Uterus (tissue), 4 donors: ENCODE results near the gene GNA12. TPM values are rescaled to one million over a fixed set of nuclear protein-coding genes. Genes with fewer than 3 reads are reported as not detected.

Source experiments
- DNase-seq, 2 donors: peaks; one replicate each; pipeline ENCODE4 v3.0.0-alpha.2; 2019 to 2020
- H3K27ac ChIP-seq, 2 donors: fragments of 200-600 bp; sonication (generic); 1 replicate in 1 of 2; 2 replicates in 1 of 2; pipeline ENCODE4 v1.5.1; 2016 to 2018
- H3K27me3 ChIP-seq, 2 donors: fragments of 200-600 bp; sonication (generic); one replicate each; pipeline ENCODE4 v1.5.1; 2018 to 2019; ENCODE audit warnings: control low read depth in 1 of 2
- H3K36me3 ChIP-seq, 2 donors: fragments of 200-600 bp; sonication (generic); one replicate each; pipeline ENCODE4 v1.5.1; 2019; ENCODE audit warnings: control low read depth in 1 of 2
- H3K4me1 ChIP-seq, 2 donors: fragments of 200-600 bp; sonication (generic); one replicate each; pipeline ENCODE4 v1.5.1; 2018 to 2019; ENCODE audit warnings: control low read depth in 1 of 2
- H3K4me3 ChIP-seq, 2 donors: fragments of 200-600 bp; sonication (generic); 1 replicate in 1 of 2; 2 replicates in 1 of 2; pipeline ENCODE4 v1.5.1; 2018 to 2019; ENCODE audit warnings: mild to moderate bottlenecking in 1 of 2
- H3K9me3 ChIP-seq, 2 donors: fragments of 200-600 bp; sonication (generic); one replicate each; pipeline ENCODE4 v1.5.1; 2019; ENCODE audit warnings: control low read depth in 1 of 2
- POLR2A ChIP-seq, 2 donors: fragments of 450-650 bp; IDR thresholded peaks; one replicate each; pipeline ENCODE4 v1.6.1; 2016; ENCODE audit warnings: antibody characterized with exemption in 2 of 2, mild to moderate bottlenecking in 1 of 2, moderate library complexity in 1 of 2
- intact Hi-C: fragments of 100-400 bp; cut with DNase I; formaldehyde crosslinking; loops from one replicate; pipeline ENCODE4 v1.15.1; 2023; ENCODE audit warnings: low total_unique reads
- total RNA-seq, 4 donors: library from RNA; depleted of rRNA in 3 of 4; stranded (reverse); fragments of >200 nt in 3 of 4; gene quantifications; one replicate each; pipeline versions ENCODE4 v1.1.0 to v1.2.4, GENCODE V29; 2014 to 2023
- TF ChIP-seq, protein P1 (sequence below), 4 experiments: fragments of 200-600 bp in 2 of 4; fragments of 450-650 bp in 2 of 4; sonication (generic) in 2 of 4; IDR thresholded peaks; one replicate each; pipeline ENCODE4 v1.5.1; 2016 to 2019; ENCODE audit warnings: antibody characterized with exemption in 4 of 4, mild to moderate bottlenecking in 2 of 4, moderate library complexity in 1 of 4
- donor health status: DM: yes; HTN: yes; CAD: no.

GNA12 gene
- total RNA-seq, 4 donors from 2014 or later, result 20.5 to 109 (median 50.3) TPM

DNA sequence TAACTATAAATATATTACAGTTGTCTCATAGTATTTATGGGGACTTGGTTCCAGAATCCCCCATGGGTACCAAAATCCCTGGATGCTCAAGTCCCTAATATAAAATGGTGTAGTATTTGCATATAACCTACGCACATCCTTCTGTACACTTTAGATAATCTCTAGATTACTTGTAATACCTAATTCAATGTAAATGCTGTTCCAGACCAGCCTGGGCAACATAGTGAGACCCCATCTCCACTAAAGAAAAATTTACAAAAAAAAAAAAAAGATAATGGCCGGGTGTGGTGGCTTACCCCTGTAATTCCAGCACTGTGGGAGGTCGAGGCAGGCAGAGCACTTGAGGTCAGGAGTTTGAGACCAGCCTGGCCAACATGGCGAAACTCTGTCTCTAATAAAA is 17.4 kb upstream of the GNA12 start:
- H3K27ac ChIP-seq, result no peak overlapping the region
- no peak for DNase-seq

DNA sequence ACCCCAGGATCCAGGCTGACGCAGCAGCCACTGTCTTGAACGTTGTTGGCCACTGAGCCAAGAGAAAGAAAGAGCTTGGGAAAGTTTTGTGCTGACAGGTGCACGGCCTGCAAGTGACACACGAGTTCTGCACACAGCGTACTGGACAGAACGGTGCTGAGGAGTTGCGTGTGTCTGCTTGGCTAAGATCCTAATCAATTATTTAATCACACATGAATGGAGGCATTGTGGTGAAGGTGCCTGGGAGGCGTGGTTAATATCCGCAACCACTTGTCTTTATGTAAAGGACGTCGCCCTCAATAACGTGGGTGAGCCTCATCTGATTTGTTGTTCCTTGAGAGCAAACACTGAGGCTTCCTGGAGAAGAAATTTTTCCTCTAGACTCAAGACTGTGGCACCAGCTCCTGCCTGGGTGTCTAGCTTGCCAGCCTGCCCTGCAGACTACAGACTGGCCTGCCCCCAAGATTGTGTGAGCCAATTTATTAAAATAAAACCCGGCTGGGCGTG is 16.6 kb upstream of the GNA12 start:
- intact Hi-C loops, result no loop called here
- Histone ChIP-seq H3K4me1 (peaks cover 0 to 8% of the 10 kb centered on the region in 2 donors), H3K9me3 (no peaks in the 10 kb centered on the region), H3K4me3 (no peak overlapping the region), H3K36me3 (no peaks in the 10 kb centered on the region), H3K27ac (no peak overlapping the region), H3K27me3 (no peaks in the 10 kb centered on the region)
- DNase-seq, result no peak
- TF ChIP-seq, protein P1, sequence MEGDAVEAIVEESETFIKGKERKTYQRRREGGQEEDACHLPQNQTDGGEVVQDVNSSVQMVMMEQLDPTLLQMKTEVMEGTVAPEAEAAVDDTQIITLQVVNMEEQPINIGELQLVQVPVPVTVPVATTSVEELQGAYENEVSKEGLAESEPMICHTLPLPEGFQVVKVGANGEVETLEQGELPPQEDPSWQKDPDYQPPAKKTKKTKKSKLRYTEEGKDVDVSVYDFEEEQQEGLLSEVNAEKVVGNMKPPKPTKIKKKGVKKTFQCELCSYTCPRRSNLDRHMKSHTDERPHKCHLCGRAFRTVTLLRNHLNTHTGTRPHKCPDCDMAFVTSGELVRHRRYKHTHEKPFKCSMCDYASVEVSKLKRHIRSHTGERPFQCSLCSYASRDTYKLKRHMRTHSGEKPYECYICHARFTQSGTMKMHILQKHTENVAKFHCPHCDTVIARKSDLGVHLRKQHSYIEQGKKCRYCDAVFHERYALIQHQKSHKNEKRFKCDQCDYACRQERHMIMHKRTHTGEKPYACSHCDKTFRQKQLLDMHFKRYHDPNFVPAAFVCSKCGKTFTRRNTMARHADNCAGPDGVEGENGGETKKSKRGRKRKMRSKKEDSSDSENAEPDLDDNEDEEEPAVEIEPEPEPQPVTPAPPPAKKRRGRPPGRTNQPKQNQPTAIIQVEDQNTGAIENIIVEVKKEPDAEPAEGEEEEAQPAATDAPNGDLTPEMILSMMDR (IDR thresholded peaks at IDR 0.05), result no peak
- TF ChIP-seq POLR2A (IDR thresholded peaks at IDR 0.05), result no peak

More for the DNA sequence above, 17.4 kb upstream of the GNA12 start:
- TF ChIP-seq, protein P1 (IDR thresholded peaks at IDR 0.05), result no peak
- TF ChIP-seq POLR2A (IDR thresholded peaks at IDR 0.05), result no peak
- H3K4me3 ChIP-seq, result no peak overlapping the region
- no peaks in the 10 kb centered on the region for H3K27me3 ChIP-seq
- no peaks in the 10 kb centered on the region for H3K36me3 ChIP-seq
- peaks cover 0 to 8% of the 10 kb centered on the region in 2 donors for H3K4me1 ChIP-seq
- H3K9me3 ChIP-seq, result no peaks in the 10 kb centered on the region
- intact Hi-C loops, result no loop called here

DNA sequence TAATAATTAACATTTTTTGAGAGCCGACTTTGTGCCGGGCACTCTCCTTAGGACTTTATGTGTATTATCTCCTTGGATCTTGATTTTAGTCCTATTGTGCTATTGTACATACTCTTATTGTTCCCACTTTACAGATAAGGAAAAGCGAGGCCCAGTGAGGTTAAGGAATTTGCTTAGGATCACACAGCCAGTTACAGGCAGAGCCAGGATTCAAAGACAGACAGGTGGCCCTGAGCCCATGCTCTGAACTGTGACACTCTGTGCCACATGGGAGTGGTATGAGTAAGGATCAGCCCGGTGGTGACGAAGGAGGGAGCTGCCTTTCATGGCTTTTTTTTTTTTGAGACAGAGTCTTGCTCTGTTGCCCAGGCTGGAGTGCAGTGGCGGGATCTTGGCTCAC is 15.8 kb upstream of the GNA12 start:
- no peak overlapping the region for H3K4me3 ChIP-seq
- H3K36me3 ChIP-seq, result no peaks in the 10 kb centered on the region
- intact Hi-C loops, result no loop called here
- TF ChIP-seq, protein P1 (IDR thresholded peaks at IDR 0.05), result no peak
- TF ChIP-seq POLR2A (IDR thresholded peaks at IDR 0.05), result no peak
- no peaks in the 10 kb centered on the region for H3K9me3 ChIP-seq
- no peaks in the 10 kb centered on the region for H3K27me3 ChIP-seq
- H3K27ac ChIP-seq, result no peak overlapping the region
- no peak for DNase-seq
- H3K4me1 ChIP-seq, result peaks cover 0 to 8% of the 10 kb centered on the region in 2 donors

DNA sequence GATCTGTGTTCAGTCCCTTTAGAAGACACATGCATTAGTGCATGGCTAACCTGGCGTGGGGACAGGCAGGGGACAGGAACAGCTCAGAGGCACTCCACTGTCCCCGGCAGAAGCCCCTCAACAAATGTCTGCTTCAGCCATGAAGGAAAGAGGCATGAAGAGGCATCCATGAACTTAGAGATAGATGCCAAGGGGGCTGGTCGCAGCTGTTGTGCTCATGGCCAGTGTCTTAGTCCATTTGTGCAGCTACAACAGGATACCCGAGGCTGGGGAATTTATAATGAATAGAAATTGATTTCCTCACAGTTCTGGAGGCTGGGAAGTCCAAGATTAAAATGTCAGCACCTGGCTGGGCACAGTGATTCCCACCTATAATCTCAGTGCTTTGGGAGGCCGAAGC is 14.5 kb upstream of the GNA12 start:
- no peak for DNase-seq
- intact Hi-C loops, result no loop called here
- TF ChIP-seq POLR2A (IDR thresholded peaks at IDR 0.05), result no peak
- TF ChIP-seq, protein P1 (IDR thresholded peaks at IDR 0.05), result no peak

DNA sequence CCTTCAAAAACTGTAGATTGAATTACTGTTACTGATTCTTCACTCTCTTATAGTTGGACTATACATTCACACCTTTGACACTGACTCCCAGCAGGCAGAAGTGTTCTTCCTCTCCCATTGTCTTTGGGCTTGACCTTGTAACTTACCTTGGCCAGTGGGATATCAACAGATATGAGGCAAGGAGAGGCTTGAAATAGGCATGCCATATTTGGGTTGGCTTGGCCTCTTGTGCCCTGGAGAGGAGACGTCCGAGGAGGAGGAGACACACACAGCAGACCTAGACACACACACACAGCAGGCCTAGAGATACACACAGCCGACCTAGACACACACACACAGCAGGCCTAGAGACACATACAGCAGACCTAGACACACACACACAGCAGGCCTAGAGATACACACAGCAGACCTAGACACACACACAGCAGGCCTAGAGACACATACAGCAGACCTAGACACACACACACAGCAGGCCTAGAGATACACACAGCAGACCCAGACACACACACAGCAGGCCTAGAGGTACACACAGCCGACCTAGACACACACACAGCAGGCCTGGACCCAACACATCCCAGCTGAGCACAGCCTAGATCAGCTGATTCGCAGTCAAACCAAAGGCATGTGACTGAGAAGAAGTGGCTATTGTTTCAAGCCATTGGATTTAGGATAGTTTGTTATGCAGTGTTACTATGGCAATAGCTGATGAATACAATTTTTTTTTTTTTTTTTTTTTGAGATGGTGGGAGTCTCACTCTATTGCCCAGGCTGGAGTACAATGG is 12.5 kb upstream of the GNA12 start:
- DNase-seq, result no peak
- intact Hi-C loops, result no loop called here
- no peaks in the 10 kb centered on the region for H3K27me3 ChIP-seq
- TF ChIP-seq, protein P1 (IDR thresholded peaks at IDR 0.05), result no peak
- no peak for TF ChIP-seq POLR2A (IDR thresholded peaks at IDR 0.05)
- no peaks in the 10 kb centered on the region for H3K4me1 ChIP-seq
- H3K4me3 ChIP-seq, result no peak overlapping the region
- no peaks in the 10 kb centered on the region for H3K9me3 ChIP-seq
- no peaks in the 10 kb centered on the region for H3K36me3 ChIP-seq
- no peak overlapping the region for H3K27ac ChIP-seq

More for the DNA sequence above, 14.5 kb upstream of the GNA12 start:
- Histone ChIP-seq H3K9me3 (no peaks in the 10 kb centered on the region), H3K4me3 (no peak overlapping the region), H3K27me3 (no peaks in the 10 kb centered on the region), H3K36me3 (no peaks in the 10 kb centered on the region), H3K4me1 (peaks cover 0 to 8% of the 10 kb centered on the region in 2 donors), H3K27ac (no peak overlapping the region)
